HG02885 (cell line): ENCODE results near the gene GPBAR1.

Source experiments
- ATAC-seq: cut with Tn5 transposase; IDR thresholded peaks from one replicate; pipeline ENCODE4 v1.9.1; 2021; ENCODE audit warnings: mild to moderate bottlenecking; ENCODE audit not compliant: unreplicated experiment, poor library complexity

Gene GPBAR1

GRCh38 chr2:218238887-218239286, 21.9 kb upstream of the GPBAR1 start:
- no peak for ATAC-seq

GRCh38 chr2:218244204-218244603, 16.6 kb upstream of the GPBAR1 start:
- ATAC-seq, result no peak

GRCh38 chr2:218244665-218245064, 16.1 kb upstream of the GPBAR1 start:
- no peak for ATAC-seq

GRCh38 chr2:218245214-218245613, 15.6 kb upstream of the GPBAR1 start:
- ATAC-seq, result no peak

GRCh38 chr2:218249691-218250090, 11.1 kb upstream of the GPBAR1 start:
- ATAC-seq, result no peak

- no peak for ATAC-seq
Measured at GRCh38 chr2:218252509-218253231, 8.1 kb upstream of the GPBAR1 start.

GRCh38 chr2:218253232-218253625, 7.6 kb upstream of the GPBAR1 start:
- ATAC-seq, result no peak

- ATAC-seq, result no peak
Measured at GRCh38 chr2:218255446-218255845, 5.4 kb upstream of the GPBAR1 start.

GRCh38 chr2:218256612-218257350, 4.0 kb upstream of the GPBAR1 start:
- no peak for ATAC-seq

GRCh38 chr2:218257390-218257981, 3.3 kb upstream of the GPBAR1 start:
- ATAC-seq, result peak; percentile 83

GRCh38 chr2:218259099-218259961, 1.5 kb upstream of the GPBAR1 start:
- no peak for ATAC-seq

- no peak for ATAC-seq
Measured at GRCh38 chr2:218260166-218260565, 649 bp upstream of the GPBAR1 start.

- no peak for ATAC-seq
Measured at GRCh38 chr2:218261423-218262236, 815 bp downstream of the GPBAR1 start.

GRCh38 chr2:218262237-218262600, 1.4 kb downstream of the GPBAR1 start:
- no peak for ATAC-seq

- ATAC-seq, result no peak
Measured at GRCh38 chr2:218262631-218263586, 2.1 kb downstream of the GPBAR1 start.

GRCh38 chr2:218263817-218264641, 3.2 kb downstream of the GPBAR1 start:
- ATAC-seq, result no peak

- ATAC-seq, result no peak
Measured at GRCh38 chr2:218264773-218265561, 4.2 kb downstream of the GPBAR1 start.
